WTC11 (cell line): ENCODE data around the gene CYP4F2. TPM values are rescaled to one million over a fixed set of nuclear protein-coding genes. Genes with fewer than 3 reads are reported as not detected.

ENCODE experiments used
- ATAC-seq: fragments of 200-7000 bp; cut with Tn5 transposase; 2 replicates; pipeline ENCODE4 v1.10.0; 2021; ENCODE audit warnings: mild to moderate bottlenecking, moderate library complexity
- CTCF ChIA-PET: fragments of 300-600 bp; sonication (Branson Sonifier 250); formaldehyde crosslinking; loops from one replicate; lab custom pipeline; 2021; ENCODE audit warnings: antibody characterized with exemption; lab: Charles Lee
- POLR2A ChIA-PET: fragments of 350-600 bp; sonication (Branson Sonifier 250); formaldehyde crosslinking; loops from one replicate; lab custom pipeline; 2021; ENCODE audit warnings: antibody characterized with exemption; lab: Charles Lee
- DNase-seq: peaks from one replicate; pipeline ENCODE4 v3.0.0; 2021; ENCODE audit warnings: low spot score
- H3K27ac Mint-ChIP-seq: 2 replicates; pipeline ENCODE4 v1.8.0; 2021; ENCODE audit warnings: mixed read lengths
- H3K27me3 Mint-ChIP-seq: 2 replicates; pipeline ENCODE4 v1.8.0; 2021; ENCODE audit warnings: low read depth, mild to moderate bottlenecking, moderate library complexity, mixed read lengths
- H3K36me3 Mint-ChIP-seq: 2 replicates; pipeline ENCODE4 v1.8.0; 2021; ENCODE audit warnings: mixed read lengths
- H3K4me1 Mint-ChIP-seq: 2 replicates; pipeline ENCODE4 v1.8.0; 2022; ENCODE audit warnings: mixed read lengths
- H3K4me3 Mint-ChIP-seq: 2 replicates; pipeline ENCODE4 v1.8.0; 2021; ENCODE audit warnings: mild to moderate bottlenecking, moderate library complexity, mixed read lengths
- H3K9me3 Mint-ChIP-seq: 2 replicates; pipeline ENCODE4 v1.8.0; 2021; ENCODE audit warnings: mixed read lengths
- ARID4B ChIP-seq: sonication (generic); formaldehyde crosslinking; IDR thresholded peaks from 2 replicates; pipeline ENCODE4 v1.8.0; 2023; ENCODE audit warnings: missing genetic modification reagents, mild to moderate bottlenecking, borderline replicate concordance
- ATF6 ChIP-seq: sonication (generic); formaldehyde crosslinking; IDR thresholded peaks from 2 replicates; pipeline ENCODE4 v1.8.1; 2023; ENCODE audit warnings: mild to moderate bottlenecking, missing genetic modification reagents
- CTCF ChIP-seq: fragments of 200-600 bp; IDR thresholded peaks from 2 replicates; pipeline ENCODE4 v1.8.0; 2022; ENCODE audit warnings: antibody characterized with exemption
- EMX1 ChIP-seq: fragments of 250-450 bp; sonication (Bioruptor Pico); IDR thresholded peaks from 2 replicates; pipeline ENCODE4 v1.8.0; 2021; ENCODE audit warnings: mild to moderate bottlenecking
- ERG ChIP-seq: fragments of 250-450 bp; sonication (Bioruptor Pico); IDR thresholded peaks from 2 replicates; pipeline ENCODE4 v1.8.0; 2021; ENCODE audit warnings: mild to moderate bottlenecking
- FOXJ3 ChIP-seq: sonication (generic); formaldehyde crosslinking; IDR thresholded peaks from 2 replicates; pipeline ENCODE4 v1.9.0; 2021; ENCODE audit warnings: missing genetic modification reagents, mild to moderate bottlenecking, borderline replicate concordance
- GTF2I ChIP-seq: fragments of 250-450 bp; sonication (Bioruptor Pico); conservative IDR thresholded peaks from 2 replicates; pipeline ENCODE4 v1.4.0; 2021; ENCODE audit warnings: mild to moderate bottlenecking
- JUN ChIP-seq: sonication (generic); formaldehyde crosslinking; IDR thresholded peaks from 2 replicates; pipeline ENCODE4 v1.8.0; 2023; ENCODE audit warnings: mild to moderate bottlenecking, missing genetic modification reagents
- PREB ChIP-seq: sonication (generic); formaldehyde crosslinking; IDR thresholded peaks from 2 replicates; pipeline ENCODE4 v1.8.1; 2022; ENCODE audit warnings: mild to moderate bottlenecking, missing genetic modification reagents, moderate library complexity, borderline replicate concordance
- RELA ChIP-seq: sonication (generic); formaldehyde crosslinking; IDR thresholded peaks from 2 replicates; pipeline ENCODE4 v1.8.1; 2022; ENCODE audit warnings: missing genetic modification reagents, mild to moderate bottlenecking, borderline replicate concordance
- RORB ChIP-seq: fragments of 250-450 bp; sonication (Bioruptor Pico); IDR thresholded peaks from 2 replicates; pipeline ENCODE4 v1.9.0; 2021; ENCODE audit warnings: mild to moderate bottlenecking
- SMAD4 ChIP-seq: sonication (generic); formaldehyde crosslinking; IDR thresholded peaks from 2 replicates; pipeline ENCODE4 v1.8.0; 2022; ENCODE audit warnings: mild to moderate bottlenecking, missing genetic modification reagents
- STAT6 ChIP-seq: sonication (generic); formaldehyde crosslinking; conservative IDR thresholded peaks from 2 replicates; pipeline ENCODE4 v1.8.1; 2023; ENCODE audit warnings: mild to moderate bottlenecking, low read depth, missing genetic modification reagents, moderate library complexity
- TEAD1 ChIP-seq: sonication (generic); formaldehyde crosslinking; IDR thresholded peaks from 2 replicates; pipeline ENCODE4 v1.8.0; 2022; ENCODE audit warnings: mild to moderate bottlenecking, missing genetic modification reagents
- USF1 ChIP-seq: sonication (generic); formaldehyde crosslinking; IDR thresholded peaks from 2 replicates; pipeline ENCODE4 v1.8.0; 2022; ENCODE audit warnings: mild to moderate bottlenecking, missing genetic modification reagents
- ZMAT4 ChIP-seq: fragments of 250-450 bp; sonication (Bioruptor Pico); IDR thresholded peaks from 2 replicates; pipeline ENCODE4 v1.9.0; 2021; ENCODE audit warnings: mild to moderate bottlenecking
- ZNF121 ChIP-seq: sonication (generic); formaldehyde crosslinking; IDR thresholded peaks from 2 replicates; pipeline ENCODE4 v1.8.0; 2023; ENCODE audit warnings: missing genetic modification reagents
- ZNF263 ChIP-seq: sonication (generic); formaldehyde crosslinking; IDR thresholded peaks from 2 replicates; pipeline ENCODE4 v1.8.1; 2022; ENCODE audit warnings: low read depth, mild to moderate bottlenecking, moderate library complexity, missing genetic modification reagents
- ZNF416 ChIP-seq: fragments of 250-450 bp; sonication (Bioruptor Pico); IDR thresholded peaks from 2 replicates; pipeline ENCODE4 v1.9.0; 2021; ENCODE audit warnings: mild to moderate bottlenecking, inconsistent platforms
- total RNA-seq: library from RNA; stranded (reverse); gene quantifications from 3 replicates; pipeline ENCODE4 v1.2.3, GENCODE V29; 2021

The CYP4F2 gene
- total RNA-seq, 1 experiment from 2014 or later = 0.24 TPM

GRCh38 chr19:15913830-15914229, 16.0 kb upstream of the CYP4F2 start:
- peaks cover 54% of the 10 kb centered on the region for H3K27me3 Mint-ChIP-seq
- H3K4me1 Mint-ChIP-seq = peaks cover 3% of the 10 kb centered on the region; the same call in 1 of the 2 replicates
- no peak for ATAC-seq
- peaks cover 51% of the 10 kb centered on the region for H3K9me3 Mint-ChIP-seq
- ChIA-PET POLR2A (no interaction called here), CTCF (no interaction called here)
- no peak for TF ChIP-seq ZMAT4 (CRISPR knock-in tag)
- no peak for DNase-seq
- H3K36me3 Mint-ChIP-seq = peaks cover 30% of the 10 kb centered on the region
- no peak overlapping the region for H3K4me3 Mint-ChIP-seq
- H3K27ac Mint-ChIP-seq = no peak overlapping the region

GRCh38 chr19:15913384-15913783, 15.5 kb upstream of the CYP4F2 start:
- Mint-ChIP-seq H3K36me3 (peaks cover 27% of the 10 kb centered on the region), H3K27ac (no peak overlapping the region), H3K4me1 (peaks cover 3% of the 10 kb centered on the region; the same call in 1 of the 2 replicates), H3K4me3 (no peak overlapping the region), H3K9me3 (peaks cover 47% of the 10 kb centered on the region), H3K27me3 (peaks cover 54% of the 10 kb centered on the region)
- POLR2A ChIA-PET = no interaction called here
- DNase-seq (no peak), ATAC-seq (no peak)
- CTCF ChIA-PET = no interaction called here
- TF ChIP-seq GTF2I (CRISPR knock-in tag) (no peak), STAT6 (no peak), USF1 (CRISPR knock-in tag) (no peak), PREB (no peak), JUN (CRISPR knock-in tag) (no peak), ATF6 (no peak), ZNF263 (CRISPR knock-in tag) (no peak), FOXJ3 (CRISPR knock-in tag) (no peak), ZNF121 (CRISPR knock-in tag) (no peak), ERG (CRISPR knock-in tag) (no peak), RELA (no peak), EMX1 (no peak), RORB (CRISPR knock-in tag) (no peak), CTCF (no peak), SMAD4 (no peak), ZNF416 (no peak), ARID4B (no peak), TEAD1 (CRISPR knock-in tag) (no peak)
